Measurements from ENCODE around the gene QKI. TPM values are rescaled to one million over a fixed set of nuclear protein-coding genes. Genes with fewer than 3 reads are reported as not detected.

QKI gene
- total and polyA plus RNA-seq, 2 of the 8 experiments (the other 6 are each of a cell fraction or from before 2014, with no cell fraction given) = 181 to 183 TPM

DNA sequence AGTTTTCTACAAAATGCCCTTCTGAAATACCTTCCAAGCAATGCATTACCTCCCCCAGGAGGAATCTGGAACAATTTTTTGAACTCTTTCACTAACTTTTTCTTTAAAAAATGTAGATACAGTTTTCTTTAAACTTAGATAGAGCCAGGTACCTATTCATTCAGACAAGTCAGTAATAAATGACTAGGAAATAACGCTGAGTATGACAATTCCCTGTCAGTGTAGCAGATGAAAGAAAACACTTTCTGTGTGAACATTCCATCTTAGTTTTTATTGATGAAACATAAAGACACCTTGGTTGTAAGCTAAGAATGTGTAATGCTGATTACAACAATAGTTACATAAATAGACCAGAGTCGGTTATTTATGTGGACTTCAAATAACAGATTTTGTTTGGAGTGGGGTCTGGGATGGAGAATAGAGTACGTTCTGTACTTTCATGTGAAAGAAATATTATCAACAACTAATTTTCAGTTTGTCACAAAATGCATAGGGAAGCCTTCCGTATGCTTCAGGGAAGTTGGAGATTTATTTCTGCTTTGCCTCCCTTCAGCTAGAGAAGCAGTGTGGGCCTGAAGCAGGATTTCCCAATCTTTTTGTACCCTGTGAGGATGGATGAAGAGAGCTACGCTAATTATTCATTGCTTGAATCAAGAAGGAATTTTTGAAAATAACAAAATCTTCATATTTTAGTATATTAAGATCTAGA, 19.2 kb upstream of the QKI start:
- Histone ChIP-seq H4K91ac (replicated peaks; ENCODE audit: insufficient read length, low read length) (no peak overlapping the region), H3K14ac (ENCODE audit: insufficient read length) (no peak overlapping the region), H3K9ac (replicated peaks in 1 of 4; ENCODE audit: extremely low read depth in 1 of 4, low read depth in 3 of 4, low read length in 3 of 4) (no peak overlapping the region), H4K20me1 (replicated peaks in 1 of 2; ENCODE audit: control insufficient read depth in 1 of 2, insufficient read depth in 2 of 2, low read length in 2 of 2) (no peaks in the 10 kb centered on the region), H2BK12ac (ENCODE audit: low read depth, low read length) (no peak overlapping the region), H3K79me2 (ENCODE audit: control insufficient read depth in 1 of 2, insufficient read depth in 2 of 2, low read length in 2 of 2) (no peaks in the 10 kb centered on the region), H3K4me1 (replicated peaks in 1 of 4; ENCODE audit: control insufficient read depth in 3 of 4, insufficient read depth in 4 of 4, low read length in 3 of 4) (peaks cover 0 to 6% (median 3%) of the 10 kb centered on the region in 4 experiments; a peak in 5 of 7 replicates), H2BK5ac (ENCODE audit: low read depth, low read length) (no peak overlapping the region), H3K4me3 (ENCODE audit: extremely low read depth in 1 of 4, insufficient read depth in 2 of 4, low read depth in 3 of 4, low read length in 4 of 4) (no peak overlapping the region), H3K18ac (ENCODE audit: extremely low read depth, low read length) (no peak overlapping the region), H3K23ac (ENCODE audit: insufficient read length) (no peak overlapping the region), H3K27me3 (replicated peaks in 1 of 4; ENCODE audit: control insufficient read depth in 3 of 4, extremely low read depth in 1 of 4, insufficient read depth in 3 of 4, low read length in 3 of 4) (no peaks in the 10 kb centered on the region), H3K23me2 (ENCODE audit: low read depth, low read length) (peaks cover 3% of the 10 kb centered on the region; the same call in 1 of the 2 replicates), H3K4ac (replicated peaks; ENCODE audit: insufficient read length, low read depth, low read length) (no peak overlapping the region), H2AK5ac (ENCODE audit: low read depth, low read length) (no peak overlapping the region), H3K56ac (replicated peaks; ENCODE audit: insufficient read length, low read depth, low read length) (no peak overlapping the region), H3K79me1 (ENCODE audit: low read depth, low read length) (no peaks in the 10 kb centered on the region), H2BK20ac (ENCODE audit: low read length) (no peak overlapping the region), H3K9me3 (ENCODE audit: insufficient read depth in 2 of 2, low read depth in 1 of 2, low read length in 1 of 2) (no peaks in the 10 kb centered on the region), H4K5ac (ENCODE audit: insufficient read length, low read depth, low read length) (no peak overlapping the region), H2AFZ (ENCODE audit: low read length) (no peak overlapping the region), H3K27ac (ENCODE audit: low read depth, low read length) (no peak overlapping the region), H2BK15ac (ENCODE audit: low read length) (no peak overlapping the region), H2BK120ac (replicated peaks; ENCODE audit: low read depth, low read length) (no peak overlapping the region), H4K8ac (ENCODE audit: extremely low read depth, insufficient read depth, low read length) (no peak overlapping the region), H3K36me3 (ENCODE audit: control insufficient read depth in 2 of 4, insufficient read depth in 4 of 4, low read length in 3 of 4) (no peaks in the 10 kb centered on the region), H3K4me2 (ENCODE audit: insufficient read depth in 1 of 2, low read depth in 2 of 2, low read length in 2 of 2) (no peak overlapping the region)
- WGBS, 2 experiments (ENCODE audit: extremely low coverage in 1 of 2, insufficient coverage in 1 of 2, insufficient read length in 1 of 2, insufficient replicate concordance in 2 of 2, low coverage in 1 of 2, low lambda C conversion rate in 2 of 2, missing lambda C conversion rate in 1 of 2) = 86% methylated on average over 5 of the region's 5 CpGs; no CpG with 5 or more reads in 1 of the 2 experiments
- FAIRE-seq (no peak), DNase-seq (ENCODE audit: low read depth in 1 of 2, low spot score in 2 of 2) (no peak)
- POLR2A ChIA-PET (ENCODE audit: partially characterized antibody) = interaction anchor here (1.5 kb wide), 1 partner anchor 37 kb away, joined by 3 read pairs; no protein-coding TSS in a partner anchor
- CTCF ChIA-PET (ENCODE audit: partially characterized antibody) = interaction anchor here (0.6 kb wide), 1 partner anchor 139 kb away, joined by 3 read pairs; no protein-coding TSS in a partner anchor
- TF ChIP-seq TEAD4 (IDR thresholded peaks at IDR 0.05; ENCODE audit: low read depth, low read length) = no peak
- TF ChIP-seq ZNF274 (IDR thresholded peaks at IDR 0.05; ENCODE audit: borderline replicate concordance, extremely low read depth, low read length) = no peak
- TF ChIP-seq NANOG (IDR thresholded peaks at IDR 0.05; ENCODE audit: insufficient read depth, low read depth, low read length, poor library complexity, severe bottlenecking) = no peak
- no peak for TF ChIP-seq BACH1 (IDR thresholded peaks at IDR 0.05; ENCODE audit: low read length)
- no peak for TF ChIP-seq E2F6 (IDR thresholded peaks at IDR 0.05)
- no peak for TF ChIP-seq USF2 (IDR thresholded peaks at IDR 0.05; ENCODE audit: low read length)
- no peak for TF ChIP-seq CHD1 (IDR thresholded peaks at IDR 0.05; ENCODE audit: low read depth, low read length)
- no peak for TF ChIP-seq HDAC2 (IDR thresholded peaks at IDR 0.05; ENCODE audit: borderline replicate concordance in 1 of 2, low read depth in 2 of 2, low read length in 2 of 2)
- no peak for TF ChIP-seq HDAC6 (IDR thresholded peaks at IDR 0.05; ENCODE audit: low read depth, low read length)
- TF ChIP-seq CBX5 (IDR thresholded peaks at IDR 0.05; ENCODE audit: low read depth, low read length) = no peak
- TF ChIP-seq RBBP5 (IDR thresholded peaks at IDR 0.05; ENCODE audit: borderline replicate concordance, low read depth, low read length) = no peak
